Spleen (tissue), 11 donors: ENCODE measurements around the gene TTC23L. TPM values are rescaled to one million over a fixed set of nuclear protein-coding genes. Genes with fewer than 3 reads are reported as not detected.

Experiments
- DNase-seq: peaks from one replicate; pipeline ENCODE4 v3.0.0-alpha.2; 2020
- H3K27ac ChIP-seq, 8 donors: fragments of 200-600 bp; sonication (generic) in 7 of 8; 1 replicate in 4 of 8; 2 replicates in 4 of 8; pipeline versions ENCODE4 v1.5.0 to v1.8.0; 2016 to 2021; ENCODE audit warnings: inconsistent platforms in 4 of 8, mild to moderate bottlenecking in 4 of 8, moderate library complexity in 1 of 8
- H3K27me3 ChIP-seq, 7 donors: fragments of 200-600 bp; sonication (generic) in 6 of 7; replicated peaks in 1 of 7; 1 replicate in 4 of 7; 2 replicates in 3 of 7; pipeline versions ENCODE4 v1.5.0 to v1.8.0; 2016 to 2021; ENCODE audit warnings: inconsistent platforms in 3 of 7, mild to moderate bottlenecking in 1 of 7
- H3K36me3 ChIP-seq, 6 donors: fragments of 200-600 bp; sonication (generic) in 5 of 6; 1 replicate in 4 of 6; 2 replicates in 2 of 6; pipeline versions ENCODE4 v1.5.0 to v1.8.0; 2016 to 2021; ENCODE audit warnings: inconsistent platforms in 2 of 6
- H3K4me1 ChIP-seq, 6 donors: fragments of 200-600 bp; sonication (generic) in 5 of 6; 1 replicate in 3 of 6; 2 replicates in 3 of 6; pipeline versions ENCODE4 v1.5.0 to v1.8.0; 2016 to 2021; ENCODE audit warnings: inconsistent platforms in 3 of 6
- H3K4me3 ChIP-seq, 8 donors: fragments of 200-600 bp; sonication (generic) in 7 of 8; 1 replicate in 4 of 8; 2 replicates in 4 of 8; pipeline versions ENCODE4 v1.5.0 to v1.8.0; 2016 to 2021; ENCODE audit warnings: inconsistent platforms in 4 of 8, mild to moderate bottlenecking in 4 of 8, moderate library complexity in 2 of 8
- H3K9me3 ChIP-seq, 8 donors: fragments of 200-600 bp; sonication (generic) in 7 of 8; 1 replicate in 4 of 8; 2 replicates in 4 of 8; pipeline versions ENCODE4 v1.5.0 to v1.8.0; 2016 to 2021; ENCODE audit warnings: inconsistent platforms in 4 of 8
- POLR2A ChIP-seq, 3 donors: fragments of 450-650 bp; IDR thresholded peaks; one replicate each; pipeline ENCODE4 v1.5.1; 2017; ENCODE audit warnings: antibody characterized with exemption in 3 of 3, mild to moderate bottlenecking in 1 of 3
- POLR2AphosphoS5 ChIP-seq, 3 donors: sonication (generic); formaldehyde crosslinking; IDR thresholded peaks; one replicate each; pipeline ENCODE4 v1.5.1; 2017; ENCODE audit warnings: antibody characterized with exemption in 3 of 3
- WGBS, 5 donors: extraction: QIAGEN DNeasy Blood & Tissue Kit in 3 of 5; methylation state at CpG; one replicate each; pipeline versions ENCODE4 v1.1.5 to v1.1.7; 2013 to 2018; 5-methylcytosine and 5-hydroxymethylcytosine counted together
- intact Hi-C: fragments of 100-400 bp; cut with DNase I; formaldehyde crosslinking; loops from one replicate; pipeline ENCODE4 v1.15.0; 2023; ENCODE audit warnings: low total_unique reads
- polyA plus RNA-seq, 3 donors: library from polyadenylated mRNA; stranded (reverse); fragments of 200-250 nt; gene quantifications; one replicate each; pipeline ENCODE4 v1.2.1, GENCODE V29; 2013
- total RNA-seq, 7 donors: library from RNA; depleted of rRNA in 3 of 7; stranded (reverse); fragments of >200 nt in 3 of 7; fragmentation: NEBNext Ultra II Directional in 4 of 7; extraction: Animal tissue kit (Norgen Biotek cat#: 25700) in 4 of 7; gene quantifications; one replicate each; pipeline versions ENCODE4 v1.1.0 to v1.2.1, GENCODE V29; 2016 to 2021
- TF ChIP-seq, protein P1 (sequence below), 11 experiments: fragments of 200-600 bp in 7 of 11; fragments of 450-650 bp in 4 of 11; sonication (generic) in 4 of 11; IDR thresholded peaks in 8 of 11; conservative IDR thresholded peaks in 3 of 11; 1 replicate in 7 of 11; 2 replicates in 4 of 11; pipeline versions ENCODE4 v1.4.0 to v1.8.0; 2016 to 2021; ENCODE audit warnings: antibody characterized with exemption in 11 of 11, inconsistent platforms in 4 of 11, mild to moderate bottlenecking in 1 of 11
- donor health status: healthy with polysubstance abuse.
- donor health status: DM: no; HTN: no; CAD: no; lungs with moderate emphysema.
- donor health status: DM: no; HTN: no; CAD: no.
- donor health status: Bipolar disorder and iron deficiency.
- donor health status: healthy.
- donor health status: DM: no; HTN: no; CAD: no.
- donor health status: DM: yes; HTN: yes; CAD: no.

TTC23L gene
- total and polyA plus RNA-seq, 10 donors = 0.07 to 0.42 (median 0.24) TPM; not detected in 4

DNA sequence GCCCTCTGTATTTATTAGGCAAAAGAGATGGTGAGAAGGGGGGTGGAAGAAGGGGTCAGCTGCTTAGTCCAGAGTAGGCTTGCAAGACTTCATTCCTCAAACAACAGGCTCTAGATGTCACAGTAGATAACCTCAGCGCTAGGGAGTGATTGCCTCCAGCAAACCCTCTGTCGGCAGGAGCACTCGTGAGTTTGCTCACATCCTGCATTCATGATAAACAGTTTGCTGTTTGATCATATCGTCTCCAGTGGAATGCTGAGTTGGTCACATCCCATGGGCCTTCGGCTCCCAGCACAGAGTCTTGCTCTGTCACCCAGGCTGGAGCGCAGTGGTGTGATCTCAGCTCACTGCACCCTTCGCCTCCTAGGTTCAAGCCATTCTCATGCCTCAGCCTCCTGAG lies 3.6 kb downstream of the TTC23L start:
- no peak overlapping the region for H3K27ac ChIP-seq
- no peaks in the 10 kb centered on the region for H3K27me3 ChIP-seq
- no peak overlapping the region for H3K4me3 ChIP-seq
- TF ChIP-seq, protein P1, sequence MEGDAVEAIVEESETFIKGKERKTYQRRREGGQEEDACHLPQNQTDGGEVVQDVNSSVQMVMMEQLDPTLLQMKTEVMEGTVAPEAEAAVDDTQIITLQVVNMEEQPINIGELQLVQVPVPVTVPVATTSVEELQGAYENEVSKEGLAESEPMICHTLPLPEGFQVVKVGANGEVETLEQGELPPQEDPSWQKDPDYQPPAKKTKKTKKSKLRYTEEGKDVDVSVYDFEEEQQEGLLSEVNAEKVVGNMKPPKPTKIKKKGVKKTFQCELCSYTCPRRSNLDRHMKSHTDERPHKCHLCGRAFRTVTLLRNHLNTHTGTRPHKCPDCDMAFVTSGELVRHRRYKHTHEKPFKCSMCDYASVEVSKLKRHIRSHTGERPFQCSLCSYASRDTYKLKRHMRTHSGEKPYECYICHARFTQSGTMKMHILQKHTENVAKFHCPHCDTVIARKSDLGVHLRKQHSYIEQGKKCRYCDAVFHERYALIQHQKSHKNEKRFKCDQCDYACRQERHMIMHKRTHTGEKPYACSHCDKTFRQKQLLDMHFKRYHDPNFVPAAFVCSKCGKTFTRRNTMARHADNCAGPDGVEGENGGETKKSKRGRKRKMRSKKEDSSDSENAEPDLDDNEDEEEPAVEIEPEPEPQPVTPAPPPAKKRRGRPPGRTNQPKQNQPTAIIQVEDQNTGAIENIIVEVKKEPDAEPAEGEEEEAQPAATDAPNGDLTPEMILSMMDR (IDR thresholded peaks at IDR 0.05 in 8 of 11, conservative IDR thresholded peaks at IDR 0.05 in 3 of 11) = no peak
- TF ChIP-seq POLR2AphosphoS5 (IDR thresholded peaks at IDR 0.05) = no peak
- H3K36me3 ChIP-seq = no peaks in the 10 kb centered on the region
- H3K9me3 ChIP-seq = no peaks in the 10 kb centered on the region
- 85 to 95% (median 91%) methylated on average over 6 to 7 of the region's 7 CpGs for WGBS, 5 donors
- H3K4me1 ChIP-seq = peaks cover 0 to 19% (median 13%) of the 10 kb centered on the region in 6 donors
- intact Hi-C loops = no loop called here
- DNase-seq = no peak

- TF ChIP-seq POLR2AphosphoS5 (IDR thresholded peaks at IDR 0.05) (no peak), POLR2A (IDR thresholded peaks at IDR 0.05) (no peak)
- Histone ChIP-seq H3K27me3 (no peaks in the 10 kb centered on the region), H3K9me3 (no peaks in the 10 kb centered on the region), H3K27ac (no peak overlapping the region), H3K4me1 (peaks cover 0 to 14% (median 11%) of the 10 kb centered on the region in 6 donors), H3K4me3 (no peak overlapping the region), H3K36me3 (no peaks in the 10 kb centered on the region)
- 54 to 73% (median 69%) methylated on average over 2 of the region's 2 CpGs for WGBS, 5 donors
- DNase-seq = no peak
- intact Hi-C loops = no loop called here
Measured at GRCh38 chr5:34843497-34843896, 4.5 kb downstream of the TTC23L start.

- TF ChIP-seq, protein P1 (IDR thresholded peaks at IDR 0.05 in 8 of 11, conservative IDR thresholded peaks at IDR 0.05 in 3 of 11) = no peak
- TF ChIP-seq POLR2AphosphoS5 (IDR thresholded peaks at IDR 0.05) (no peak), POLR2A (IDR thresholded peaks at IDR 0.05) (no peak)
- no peak for DNase-seq
- intact Hi-C loops = no loop called here
- H3K27me3 ChIP-seq = no peaks in the 10 kb centered on the region
- no peak overlapping the region for H3K27ac ChIP-seq
- H3K4me3 ChIP-seq = no peak overlapping the region
- no peaks in the 10 kb centered on the region for H3K9me3 ChIP-seq
- peaks cover 0 to 8% (median 7%) of the 10 kb centered on the region in 6 donors for H3K4me1 ChIP-seq
- no peaks in the 10 kb centered on the region for H3K36me3 ChIP-seq
- WGBS, 5 donors = 72 to 81% (median 79%) methylated on average over 3 of the region's 3 CpGs
Measured at GRCh38 chr5:34844106-34844505, 5.1 kb downstream of the TTC23L start.

- Histone ChIP-seq H3K4me3 (no peak overlapping the region), H3K9me3 (no peaks in the 10 kb centered on the region), H3K27ac (no peak overlapping the region), H3K4me1 (peaks cover 0 to under 1% (median 0%) of the 10 kb centered on the region in 6 donors), H3K36me3 (no peaks in the 10 kb centered on the region), H3K27me3 (no peaks in the 10 kb centered on the region)
- intact Hi-C loops = no loop called here
- DNase-seq = no peak
- TF ChIP-seq POLR2AphosphoS5 (IDR thresholded peaks at IDR 0.05) = no peak
- TF ChIP-seq, protein P1 (IDR thresholded peaks at IDR 0.05 in 8 of 11, conservative IDR thresholded peaks at IDR 0.05 in 3 of 11) = no peak
- no peak for TF ChIP-seq POLR2A (IDR thresholded peaks at IDR 0.05)
- WGBS, 5 donors = 65 to 86% (median 69%) methylated on average over 4 of the region's 4 CpGs
Measured at GRCh38 chr5:34844999-34845398, 6.0 kb downstream of the TTC23L start.

GRCh38 chr5:34847056-34847455 lies 8.1 kb downstream of the TTC23L start:
- intact Hi-C loops = no loop called here
- Histone ChIP-seq H3K27me3 (no peaks in the 10 kb centered on the region), H3K36me3 (no peaks in the 10 kb centered on the region), H3K4me3 (no peak overlapping the region), H3K9me3 (no peaks in the 10 kb centered on the region), H3K4me1 (no peaks in the 10 kb centered on the region), H3K27ac (no peak overlapping the region)
- DNase-seq = no peak
- TF ChIP-seq POLR2A (IDR thresholded peaks at IDR 0.05) (no peak), POLR2AphosphoS5 (IDR thresholded peaks at IDR 0.05) (no peak)
- TF ChIP-seq, protein P1 (IDR thresholded peaks at IDR 0.05 in 8 of 11, conservative IDR thresholded peaks at IDR 0.05 in 3 of 11) = no peak
